Measurements from ENCODE around the gene SCN1A. TPM values are rescaled to one million over a fixed set of nuclear protein-coding genes. Genes with fewer than 3 reads are reported as not detected.
A peak's percentile ranks its signal among the peaks of the same experiment; 100 is the strongest.

The SCN1A gene
- total RNA-seq, 1 donor, result 0.09 TPM

- no peak overlapping the region for H3K4me3 ChIP-seq (ENCODE audit: low read depth, low read length)
- TF ChIP-seq, protein P1, sequence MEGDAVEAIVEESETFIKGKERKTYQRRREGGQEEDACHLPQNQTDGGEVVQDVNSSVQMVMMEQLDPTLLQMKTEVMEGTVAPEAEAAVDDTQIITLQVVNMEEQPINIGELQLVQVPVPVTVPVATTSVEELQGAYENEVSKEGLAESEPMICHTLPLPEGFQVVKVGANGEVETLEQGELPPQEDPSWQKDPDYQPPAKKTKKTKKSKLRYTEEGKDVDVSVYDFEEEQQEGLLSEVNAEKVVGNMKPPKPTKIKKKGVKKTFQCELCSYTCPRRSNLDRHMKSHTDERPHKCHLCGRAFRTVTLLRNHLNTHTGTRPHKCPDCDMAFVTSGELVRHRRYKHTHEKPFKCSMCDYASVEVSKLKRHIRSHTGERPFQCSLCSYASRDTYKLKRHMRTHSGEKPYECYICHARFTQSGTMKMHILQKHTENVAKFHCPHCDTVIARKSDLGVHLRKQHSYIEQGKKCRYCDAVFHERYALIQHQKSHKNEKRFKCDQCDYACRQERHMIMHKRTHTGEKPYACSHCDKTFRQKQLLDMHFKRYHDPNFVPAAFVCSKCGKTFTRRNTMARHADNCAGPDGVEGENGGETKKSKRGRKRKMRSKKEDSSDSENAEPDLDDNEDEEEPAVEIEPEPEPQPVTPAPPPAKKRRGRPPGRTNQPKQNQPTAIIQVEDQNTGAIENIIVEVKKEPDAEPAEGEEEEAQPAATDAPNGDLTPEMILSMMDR (IDR thresholded peaks at IDR 0.05; ENCODE audit: insufficient read depth, low read length), result no peak
- DNase-seq (ENCODE audit: low read depth), result no peak
Measured at GRCh38 chr2:165957030-165957675, 170.7 kb downstream of the SCN1A start.

DNA sequence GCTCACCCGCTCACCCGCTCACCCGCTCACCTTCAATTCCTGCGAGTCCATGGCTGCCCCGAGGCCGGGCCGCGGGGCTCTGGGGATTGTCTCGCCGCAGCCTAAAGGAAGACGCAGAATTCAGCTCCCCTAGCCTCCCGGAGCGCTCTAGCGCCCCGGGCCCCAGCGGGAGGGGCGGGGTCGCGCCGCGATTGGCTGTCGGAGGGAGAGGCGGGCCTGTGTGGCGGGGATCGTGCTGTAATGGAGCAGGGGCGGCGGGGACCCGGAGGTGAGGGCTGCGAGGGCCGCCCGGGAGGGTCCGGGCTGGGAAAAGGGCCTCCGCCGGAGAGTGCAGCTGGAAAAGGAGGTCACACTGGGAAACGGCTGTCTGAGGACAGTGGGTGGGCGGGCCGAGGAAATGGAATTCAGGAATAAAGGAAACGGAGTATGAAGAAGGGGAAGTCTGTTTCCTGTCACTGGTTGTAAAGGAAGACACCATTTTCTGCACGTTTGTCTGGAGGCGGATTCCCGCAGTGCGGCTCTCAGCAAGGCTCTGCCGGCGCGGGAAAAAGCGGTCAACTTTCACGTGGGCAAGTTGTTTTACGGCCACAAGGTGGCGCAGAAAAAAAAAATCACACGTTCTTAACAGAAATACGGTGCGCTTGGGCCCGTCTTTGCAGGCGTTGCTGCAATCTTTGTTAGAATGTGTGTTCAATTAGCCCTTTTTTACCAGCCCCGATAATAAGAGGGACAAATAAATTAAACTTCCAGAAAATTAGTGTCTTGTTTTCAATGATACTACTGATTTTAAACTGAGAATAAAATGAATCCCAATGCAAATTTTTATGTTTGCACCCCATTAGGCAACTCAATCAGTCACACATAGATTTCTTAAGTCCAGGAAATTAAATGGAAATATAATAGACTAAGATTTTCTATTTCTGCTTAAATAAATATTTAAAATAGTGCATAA, 173.9 kb downstream of the SCN1A start, which contains the start of gene TTC21B:
TSS of gene TTC21B (minus strand) at position 122 of the 952 bp plus-strand sequence. CDS start at position 51, 71 bp downstream.
- TF ChIP-seq, protein P1 (IDR thresholded peaks at IDR 0.05; ENCODE audit: insufficient read depth, low read length), result peak; percentile 71
- peak; percentile 96 for DNase-seq (ENCODE audit: low read depth)
- H3K4me3 ChIP-seq (ENCODE audit: low read depth, low read length), result peak within 1 kb of the TSS; percentile 78

DNA sequence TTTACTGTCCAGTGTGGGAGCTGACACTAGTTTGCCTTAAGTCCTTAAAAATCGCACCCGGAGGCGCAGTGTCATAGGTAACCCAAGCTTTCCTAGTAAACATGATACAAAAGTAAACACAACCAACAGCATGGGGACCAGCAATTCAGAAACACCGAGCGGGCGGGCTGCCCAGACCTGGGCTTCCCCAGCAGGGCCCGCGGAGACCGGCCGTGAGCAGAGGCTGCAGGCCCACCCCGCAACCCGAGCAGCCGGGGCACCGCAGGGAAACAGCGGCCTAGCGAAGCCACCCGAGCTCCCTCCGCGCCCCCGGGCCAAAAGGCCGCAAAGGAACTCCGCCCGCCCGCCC, 174.5 kb downstream of the SCN1A start:
- peak overlapping the region; percentile 78 for H3K4me3 ChIP-seq (ENCODE audit: low read depth, low read length)
- no peak for DNase-seq (ENCODE audit: low read depth)
- TF ChIP-seq, protein P1 (IDR thresholded peaks at IDR 0.05; ENCODE audit: insufficient read depth, low read length), result no peak

DNA sequence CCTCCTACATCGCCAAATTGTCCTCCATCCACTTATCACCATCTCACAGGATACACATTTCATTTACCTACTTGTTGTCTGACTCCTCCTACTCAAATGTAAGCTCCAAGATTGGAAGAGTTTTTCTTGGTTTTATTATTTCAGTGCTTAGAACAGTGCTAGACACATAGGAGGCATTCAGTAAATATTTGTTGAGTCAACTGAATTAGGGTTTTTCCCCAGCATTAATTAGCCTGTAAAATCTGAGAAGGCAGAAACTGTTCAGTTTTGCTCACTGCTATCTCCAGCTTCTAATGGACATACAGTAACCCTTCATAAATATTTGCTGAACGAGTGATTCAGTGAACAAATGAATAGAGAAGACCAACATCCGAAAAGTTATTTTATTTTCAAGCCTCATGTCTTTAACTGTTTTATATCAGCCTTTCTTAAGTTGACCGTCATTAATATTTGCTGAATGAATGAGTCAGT, 175.0 kb downstream of the SCN1A start:
- H3K4me3 ChIP-seq (ENCODE audit: low read depth, low read length), result peak overlapping the region; percentile 78
- DNase-seq (ENCODE audit: low read depth), result peak; percentile 11
- TF ChIP-seq, protein P1 (IDR thresholded peaks at IDR 0.05; ENCODE audit: insufficient read depth, low read length), result no peak

DNA sequence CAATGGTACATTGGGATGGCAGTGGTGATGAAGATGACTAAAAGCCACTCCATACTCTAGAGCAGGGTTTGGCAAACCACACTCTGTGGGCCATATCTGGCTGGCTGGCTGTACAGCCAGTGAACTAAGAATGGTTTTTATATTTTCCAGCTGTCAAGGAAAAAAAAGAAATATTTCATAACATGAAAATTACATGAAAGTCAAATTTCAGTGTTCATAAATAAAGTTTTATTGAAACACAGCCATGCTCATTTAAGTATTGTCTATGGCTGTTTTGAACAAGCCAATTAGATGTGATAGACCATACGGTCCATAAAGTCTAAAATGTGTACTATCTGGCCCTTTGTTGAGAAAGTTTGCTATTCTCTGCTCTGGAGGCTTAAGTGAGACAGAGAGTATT, 175.7 kb downstream of the SCN1A start:
- DNase-seq (ENCODE audit: low read depth), result no peak
- H3K4me3 ChIP-seq (ENCODE audit: low read depth, low read length), result no peak overlapping the region
- TF ChIP-seq, protein P1 (IDR thresholded peaks at IDR 0.05; ENCODE audit: insufficient read depth, low read length), result no peak

DNA sequence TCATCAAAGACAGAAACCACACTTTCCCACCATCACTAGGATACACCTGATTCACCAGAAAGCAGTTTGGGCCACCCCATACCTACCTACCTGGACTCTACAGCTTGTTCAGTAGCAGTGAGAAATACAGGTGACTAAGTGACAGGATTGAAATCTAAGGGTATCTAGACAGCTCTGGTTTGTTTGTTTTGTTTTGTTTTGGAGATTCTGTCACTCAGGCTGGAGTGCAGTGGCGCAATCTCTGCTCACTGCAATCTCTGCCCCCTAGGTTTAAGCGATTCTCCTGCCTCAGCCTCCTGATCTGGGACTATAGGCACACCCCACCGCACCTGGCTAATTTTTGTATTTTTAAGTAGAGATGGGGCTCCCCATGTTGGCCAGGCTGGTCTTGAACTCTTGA, 177.4 kb downstream of the SCN1A start:
- TF ChIP-seq, protein P1 (IDR thresholded peaks at IDR 0.05; ENCODE audit: insufficient read depth, low read length), result no peak
- no peak overlapping the region for H3K4me3 ChIP-seq (ENCODE audit: low read depth, low read length)
- no peak for DNase-seq (ENCODE audit: low read depth)
